Activated naive CD4-positive, alpha-beta T cell treated with anti-CD3 and anti-CD28 coated beads, Interleukin-2, amount 50 U/mL, for 72 hours (primary cell): ENCODE results near the gene SMAP1. TPM values are rescaled to one million over a fixed set of nuclear protein-coding genes. Genes with fewer than 3 reads are reported as not detected.
"Not testable (repeated sequence)": the region's sequence is repeated elsewhere in the genome, so short reads cannot be mapped to it uniquely, and the experiment has no call there.

ENCODE experiments used
- ATAC-seq, 2 donors: fragments of 150-1000 bp; cut with Tn5 transposase; 2 replicates each; pipeline ENCODE4 v1.10.0; 2021; ENCODE audit warnings: mild to moderate bottlenecking in 2 of 2, moderate library complexity in 2 of 2
- DNase-seq, 2 donors: peaks; one replicate each; pipeline ENCODE4 v3.0.0; 2021 to 2022; ENCODE audit warnings: low spot score in 2 of 2
- H3K27ac Mint-ChIP-seq, 2 donors: one replicate each; pipeline ENCODE4 v1.8.0; 2022; ENCODE audit warnings: mild to moderate bottlenecking in 2 of 2, mixed read lengths in 2 of 2
- H3K36me3 Mint-ChIP-seq, 2 donors: one replicate each; pipeline ENCODE4 v1.8.0; 2022; ENCODE audit warnings: mixed read lengths in 2 of 2
- H3K9me3 Mint-ChIP-seq, 2 donors: one replicate each; pipeline ENCODE4 v1.8.0; 2022; ENCODE audit warnings: mixed read lengths in 2 of 2
- total RNA-seq, 2 donors: library from RNA; stranded (reverse); gene quantifications; one replicate each; pipeline ENCODE4 v1.2.3, GENCODE V29; 2022

The SMAP1 gene
- total RNA-seq, 2 donors from 2014 or later: 20.4 to 23.6 TPM

DNA sequence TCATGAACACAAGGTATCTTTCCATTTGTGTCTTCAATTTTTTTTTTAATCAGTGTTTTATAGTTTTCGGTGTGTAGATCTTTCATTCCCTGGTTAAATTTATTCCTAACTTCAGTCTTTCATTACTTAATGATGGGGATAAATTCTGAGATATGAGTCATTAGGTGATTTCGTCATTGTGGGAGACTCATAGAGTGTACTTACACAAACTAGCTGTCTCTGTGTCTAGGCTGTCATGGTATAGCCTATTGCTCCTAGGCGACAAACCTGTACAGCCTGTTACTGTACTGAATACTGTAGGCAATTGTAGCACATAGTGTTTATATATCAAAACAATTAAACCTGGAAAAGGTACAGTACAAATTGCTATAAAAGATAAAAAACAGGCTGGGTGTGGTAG is 42.1 kb downstream of the SMAP1 start:
- DNase-seq (no peak), ATAC-seq (peak in 1 of 2 donors; percentile 30)
- peaks cover 14% of the 10 kb centered on the region in 2 donors for H3K9me3 Mint-ChIP-seq
- H3K36me3 Mint-ChIP-seq: peaks cover 10 to 16% of the 10 kb centered on the region in 2 donors
- no peak overlapping the region for H3K27ac Mint-ChIP-seq

DNA sequence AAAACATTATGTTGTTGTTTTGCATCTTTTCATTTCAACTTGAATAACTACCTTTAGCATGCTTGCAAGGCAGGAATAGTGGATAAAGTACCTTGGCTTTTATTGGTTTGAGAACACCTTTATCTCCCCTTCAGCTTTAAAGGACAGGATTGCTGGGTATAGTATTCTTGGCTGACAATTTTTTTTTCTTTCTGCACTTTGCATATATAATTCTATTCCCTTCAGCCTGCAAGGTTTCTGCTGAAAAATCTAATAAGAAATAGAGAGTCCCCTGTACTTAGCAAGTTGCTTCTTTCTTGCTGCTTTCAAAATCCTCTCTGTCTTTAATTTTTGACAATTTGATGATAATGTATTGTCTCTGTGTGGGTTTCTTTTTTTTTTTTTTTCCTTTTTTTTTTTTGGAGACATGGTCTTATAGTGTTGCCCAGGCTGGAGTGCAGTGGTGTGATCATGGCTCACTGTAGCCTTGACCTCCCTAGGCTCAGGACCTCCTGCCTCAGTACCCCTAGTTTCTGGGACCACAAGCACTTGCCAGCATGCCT is 47.1 kb downstream of the SMAP1 start:
- peaks cover 14 to 29% of the 10 kb centered on the region in 2 donors for H3K9me3 Mint-ChIP-seq
- ATAC-seq (no peak), DNase-seq (no peak)
- no peak overlapping the region for H3K27ac Mint-ChIP-seq
- H3K36me3 Mint-ChIP-seq: peaks cover 24 to 34% of the 10 kb centered on the region in 2 donors

DNA sequence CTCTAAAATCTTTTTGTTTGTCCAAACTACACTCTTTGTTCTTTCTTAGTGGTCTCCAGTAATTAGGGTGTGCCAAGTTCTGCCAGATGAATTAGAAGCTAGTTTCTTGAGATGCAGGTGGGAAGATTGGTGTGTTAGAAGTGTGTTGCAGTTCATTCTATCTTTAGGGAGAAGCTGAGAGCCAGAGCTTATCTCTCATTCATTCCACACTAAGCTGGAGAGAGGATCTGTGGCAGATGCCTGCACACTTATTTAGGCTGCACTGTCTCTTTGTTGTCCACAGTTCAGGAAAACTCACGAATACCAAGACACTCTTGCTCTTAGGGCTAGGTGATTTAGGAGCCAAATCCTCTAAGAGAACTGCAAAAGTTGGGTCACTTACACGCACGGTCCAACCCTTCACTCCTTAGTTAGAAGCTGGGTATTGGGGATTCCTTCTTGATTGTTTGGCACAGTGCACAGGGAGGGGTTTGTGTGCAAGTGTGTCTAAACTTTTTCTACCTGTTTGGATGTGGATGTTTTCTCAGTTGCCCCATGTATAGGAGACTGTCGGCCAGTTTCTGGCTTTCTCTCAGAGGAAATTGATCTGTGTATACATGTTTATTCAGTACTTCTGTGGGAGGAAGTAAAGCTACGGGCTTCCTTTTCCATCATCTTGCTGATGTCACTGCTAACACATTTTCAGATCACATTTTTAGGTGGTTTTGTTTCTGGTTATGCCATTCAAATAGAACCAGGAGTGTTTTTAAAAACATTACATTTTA is 49.5 kb downstream of the SMAP1 start:
- Mint-ChIP-seq H3K9me3 (peaks cover 14 to 29% of the 10 kb centered on the region in 2 donors), H3K27ac (peak overlapping the region in 1 of 2 donors; percentile 41), H3K36me3 (peaks cover 24 to 34% of the 10 kb centered on the region in 2 donors)
- ATAC-seq: peak; percentile 34 to 93
- no peak for DNase-seq

DNA sequence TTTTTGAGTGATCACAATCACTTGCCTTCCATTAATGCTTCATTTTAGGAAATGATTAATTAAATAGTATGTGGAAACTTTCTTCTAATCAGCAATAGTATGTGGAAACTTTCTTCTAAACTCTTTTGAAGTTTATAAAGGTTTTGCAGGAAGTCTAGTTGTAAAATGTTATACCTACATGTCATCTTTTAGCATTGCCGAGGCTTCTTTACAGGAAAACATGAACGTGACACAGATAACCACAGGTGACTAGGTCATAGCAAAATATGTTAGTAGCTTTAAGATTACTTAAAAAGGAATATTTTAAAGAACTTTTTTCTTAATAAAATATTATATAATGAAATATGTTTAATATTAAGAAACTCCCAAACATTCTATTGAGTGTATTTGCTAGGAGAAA is 56.8 kb downstream of the SMAP1 start:
- peak in 1 of 2 donors; percentile 49 for ATAC-seq
- Mint-ChIP-seq H3K36me3 (peaks cover 0 to 9% of the 10 kb centered on the region in 2 donors), H3K9me3 (no peaks in the 10 kb centered on the region), H3K27ac (no peak overlapping the region)
- no peak for DNase-seq

DNA sequence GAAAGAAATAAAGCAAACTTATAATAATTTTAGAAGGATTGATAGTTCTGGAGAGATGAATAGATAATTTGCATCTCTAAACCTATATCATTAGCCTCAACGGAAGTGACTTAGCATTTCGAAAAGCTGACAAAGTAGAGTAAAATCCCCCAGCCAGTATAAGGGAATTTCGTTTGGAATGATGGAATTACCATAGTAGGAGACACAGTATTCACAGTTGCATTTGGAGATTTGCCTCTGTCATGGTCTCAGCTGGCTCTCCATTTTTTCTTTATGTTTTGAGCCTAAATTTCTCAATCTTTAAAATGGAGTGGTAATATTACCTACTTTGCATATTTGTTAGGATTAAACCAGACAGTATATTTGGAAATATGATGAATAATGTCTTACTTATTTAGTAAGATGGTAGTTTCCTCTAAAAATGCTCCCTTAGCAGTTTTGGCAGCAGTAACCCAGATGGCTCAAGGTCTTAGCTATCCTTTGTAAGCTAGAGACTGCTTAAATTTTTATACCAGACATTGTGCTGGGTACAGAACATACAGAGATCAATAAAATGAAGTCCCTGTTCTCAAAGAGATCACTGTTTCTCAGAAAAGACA is 58.2 kb downstream of the SMAP1 start:
- Mint-ChIP-seq H3K9me3 (no peaks in the 10 kb centered on the region), H3K36me3 (peaks cover 0 to 9% of the 10 kb centered on the region in 2 donors), H3K27ac (no peak overlapping the region)
- ATAC-seq (no peak), DNase-seq (no peak)

DNA sequence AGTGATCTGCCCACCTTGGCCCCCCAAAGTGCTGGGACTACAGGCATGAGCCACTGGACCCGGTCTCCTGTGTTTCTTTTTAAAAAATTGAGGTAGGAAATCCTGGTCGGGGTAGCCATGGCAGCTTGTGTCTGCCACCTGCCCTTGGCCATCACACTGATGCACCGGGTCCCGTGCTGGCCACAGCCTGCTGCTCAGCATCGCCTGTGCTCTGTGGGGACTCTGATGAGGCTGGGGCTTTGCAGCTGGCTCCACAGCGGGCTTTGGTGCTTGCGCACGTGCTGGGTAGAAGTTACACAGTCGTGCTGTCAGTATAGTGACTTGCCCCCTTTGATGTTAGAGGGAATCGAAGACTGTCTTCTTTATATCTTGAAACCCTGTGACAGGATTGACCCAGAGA is 66.7 kb downstream of the SMAP1 start:
- DNase-seq (no peak), ATAC-seq (no peak)
- no peaks in the 10 kb centered on the region for H3K9me3 Mint-ChIP-seq
- H3K27ac Mint-ChIP-seq: no peak overlapping the region
- H3K36me3 Mint-ChIP-seq: peaks cover 18 to 22% of the 10 kb centered on the region in 2 donors

DNA sequence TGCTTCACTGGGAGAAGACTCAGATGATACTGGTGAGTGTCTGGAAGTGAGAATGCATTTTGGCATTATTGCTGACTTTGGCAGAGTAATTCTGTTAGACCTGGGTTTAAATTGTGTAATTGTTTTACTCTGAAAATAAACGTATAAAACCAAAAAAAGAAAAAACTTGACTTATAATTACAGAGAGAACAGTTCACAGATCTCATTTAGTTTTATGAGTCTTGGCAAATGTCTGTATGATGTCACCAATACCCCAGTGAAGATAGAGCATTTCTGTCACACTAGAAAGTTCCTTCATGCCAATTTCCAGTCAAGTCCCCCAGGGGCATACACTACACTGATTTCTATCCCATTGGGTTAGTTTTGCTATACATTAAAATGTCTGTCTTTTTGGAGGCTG is 67.3 kb downstream of the SMAP1 start:
- H3K9me3 Mint-ChIP-seq: peaks cover 0 to 4% of the 10 kb centered on the region in 2 donors
- H3K27ac Mint-ChIP-seq: no peak overlapping the region
- peaks cover 18 to 27% of the 10 kb centered on the region in 2 donors for H3K36me3 Mint-ChIP-seq
- ATAC-seq (no peak), DNase-seq (no peak)

DNA sequence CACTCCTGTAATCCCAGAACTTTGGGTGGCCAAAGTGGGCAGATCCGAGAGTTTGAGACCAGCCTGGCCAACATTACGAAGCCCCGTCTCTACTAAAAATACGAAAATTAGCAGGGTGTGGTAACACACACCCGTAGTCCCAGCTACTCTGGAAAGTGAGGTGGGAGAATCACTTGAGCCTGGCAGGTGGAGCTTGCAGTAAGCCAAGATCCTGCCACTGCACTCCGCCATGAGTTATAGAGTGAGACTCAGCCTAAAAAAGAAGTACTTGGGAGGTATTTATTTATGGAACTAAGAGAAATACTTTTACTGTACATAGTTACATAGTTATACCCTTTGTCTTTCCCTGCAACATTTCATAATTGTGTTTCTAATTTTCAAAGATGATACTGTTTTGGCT is 67.8 kb downstream of the SMAP1 start:
- Mint-ChIP-seq H3K9me3 (peaks cover 2 to 6% of the 10 kb centered on the region in 2 donors), H3K27ac (no peak overlapping the region), H3K36me3 (peaks cover 22 to 33% of the 10 kb centered on the region in 2 donors)
- ATAC-seq (no peak), DNase-seq (no peak)

DNA sequence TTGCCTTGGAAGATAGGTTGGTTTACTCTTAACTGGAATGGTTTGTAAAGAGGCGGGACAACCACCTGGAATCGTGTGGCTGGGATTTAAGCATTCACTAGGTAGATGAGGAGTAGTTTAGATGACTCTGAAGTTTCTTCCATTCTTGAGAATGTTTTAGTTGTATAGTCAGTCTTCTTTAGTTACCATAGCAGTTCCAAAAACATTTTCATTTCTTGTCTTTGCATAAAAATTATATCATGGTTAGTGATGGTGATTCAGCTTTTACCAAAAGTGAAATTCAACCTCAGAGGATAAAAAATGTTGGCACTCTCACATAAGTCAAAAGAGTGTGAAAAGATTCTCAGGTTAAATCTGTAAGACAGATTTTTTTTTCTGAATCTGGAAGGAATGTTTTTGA is 70.3 kb downstream of the SMAP1 start:
- no peak overlapping the region for H3K27ac Mint-ChIP-seq
- H3K36me3 Mint-ChIP-seq: peaks cover 38 to 55% of the 10 kb centered on the region in 2 donors
- ATAC-seq (peak; percentile 17 to 66), DNase-seq (no peak)
- peaks cover 15 to 22% of the 10 kb centered on the region in 2 donors for H3K9me3 Mint-ChIP-seq

DNA sequence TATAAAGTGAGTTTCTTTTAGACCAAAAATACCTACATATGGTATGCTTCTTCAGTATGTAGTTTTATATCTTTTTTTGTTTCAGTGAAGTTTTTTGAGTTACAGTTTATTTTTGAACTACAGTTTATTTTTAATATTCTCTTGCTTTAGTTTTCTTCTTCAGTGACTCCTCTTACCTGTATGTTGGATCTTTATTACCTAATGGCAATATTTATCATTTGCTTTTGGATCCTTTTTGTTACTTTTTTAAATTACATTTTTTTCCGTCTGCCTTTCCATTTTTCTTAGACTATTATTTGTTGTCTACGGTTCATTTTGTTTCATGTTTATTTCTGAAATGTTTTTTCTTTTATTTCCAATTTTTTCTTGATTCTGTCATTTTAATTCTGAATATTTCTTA is 71.9 kb downstream of the SMAP1 start:
- no peak for ATAC-seq
- DNase-seq: no peak
- Mint-ChIP-seq H3K27ac (no peak overlapping the region), H3K9me3 (peaks cover 15 to 26% of the 10 kb centered on the region in 2 donors), H3K36me3 (peaks cover 30 to 49% of the 10 kb centered on the region in 2 donors)

DNA sequence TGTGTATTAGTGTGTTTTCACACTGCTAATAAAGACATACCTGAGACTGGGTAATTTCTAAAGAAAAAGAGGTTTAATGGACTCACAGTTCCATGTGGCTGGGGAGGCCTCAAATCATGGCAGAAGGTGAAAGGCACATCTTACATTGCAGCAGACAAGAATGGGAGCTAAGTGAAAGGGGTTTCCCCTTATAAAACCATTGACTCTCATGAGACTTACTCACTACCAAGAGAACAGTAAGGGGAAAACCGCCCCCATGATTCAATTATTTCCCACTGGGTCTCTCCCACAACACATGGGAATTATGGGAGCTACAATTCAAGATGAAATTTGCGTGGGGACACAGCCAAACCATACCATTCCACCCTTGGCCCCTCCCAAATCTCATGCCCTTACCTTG is 73.1 kb downstream of the SMAP1 start:
- H3K9me3 Mint-ChIP-seq: peaks cover 15 to 27% of the 10 kb centered on the region in 2 donors
- DNase-seq, H3K27ac Mint-ChIP-seq: not testable (repeated sequence)
- H3K36me3 Mint-ChIP-seq: peaks cover 33 to 53% of the 10 kb centered on the region in 2 donors
- ATAC-seq: peak; percentile 51 to 94

DNA sequence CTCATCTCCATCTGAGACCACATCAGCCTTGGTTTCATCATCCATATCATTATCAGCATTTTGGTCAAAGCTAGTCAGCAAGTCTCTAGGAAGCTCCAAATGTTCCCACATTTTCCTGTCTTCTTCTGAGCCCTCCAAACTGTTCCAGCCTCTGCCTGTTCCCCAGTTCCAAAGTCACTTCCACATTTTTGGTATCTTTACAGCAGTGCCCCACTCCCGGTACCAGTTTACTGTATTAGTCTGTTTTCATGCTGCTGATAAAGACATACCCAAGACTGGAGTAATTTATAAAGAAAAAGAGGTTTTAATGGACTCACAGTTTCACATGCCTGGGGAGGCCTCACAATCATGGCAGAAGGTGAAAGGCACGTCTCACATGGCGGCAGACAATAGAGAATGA is 74.8 kb downstream of the SMAP1 start:
- H3K27ac Mint-ChIP-seq, ATAC-seq, DNase-seq: not testable (repeated sequence)
- H3K36me3 Mint-ChIP-seq: peaks cover 33 to 56% of the 10 kb centered on the region in 2 donors
- peaks cover 15 to 30% of the 10 kb centered on the region in 2 donors for H3K9me3 Mint-ChIP-seq

DNA sequence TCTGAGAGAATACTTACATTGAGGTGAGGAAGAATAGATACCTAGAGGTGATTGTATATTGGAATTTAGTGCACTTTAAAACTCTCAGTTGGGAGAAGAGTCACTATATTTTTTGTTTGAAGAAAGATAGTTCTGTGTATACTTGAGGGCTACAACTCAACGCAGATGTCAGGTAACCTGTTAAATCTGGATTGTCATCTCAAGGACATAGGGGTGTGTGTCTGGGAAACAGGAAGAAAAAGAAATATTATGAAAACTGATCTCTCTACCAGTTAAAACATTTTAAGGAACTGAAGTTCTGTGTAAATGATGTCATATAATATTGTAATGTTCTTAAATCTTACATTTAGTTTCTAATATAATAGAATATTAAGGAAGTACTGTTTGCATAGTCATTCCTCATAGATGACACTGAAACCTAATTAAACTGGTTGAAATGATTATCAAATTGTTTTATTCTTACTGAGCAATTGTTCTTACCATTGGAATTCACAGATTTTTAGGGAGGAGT is 86.2 kb downstream of the SMAP1 start:
- no peak overlapping the region for H3K27ac Mint-ChIP-seq
- DNase-seq (no peak), ATAC-seq (no peak)
- H3K36me3 Mint-ChIP-seq: peaks cover 7 to 14% of the 10 kb centered on the region in 2 donors
- peaks cover 5 to 6% of the 10 kb centered on the region in 2 donors for H3K9me3 Mint-ChIP-seq

DNA sequence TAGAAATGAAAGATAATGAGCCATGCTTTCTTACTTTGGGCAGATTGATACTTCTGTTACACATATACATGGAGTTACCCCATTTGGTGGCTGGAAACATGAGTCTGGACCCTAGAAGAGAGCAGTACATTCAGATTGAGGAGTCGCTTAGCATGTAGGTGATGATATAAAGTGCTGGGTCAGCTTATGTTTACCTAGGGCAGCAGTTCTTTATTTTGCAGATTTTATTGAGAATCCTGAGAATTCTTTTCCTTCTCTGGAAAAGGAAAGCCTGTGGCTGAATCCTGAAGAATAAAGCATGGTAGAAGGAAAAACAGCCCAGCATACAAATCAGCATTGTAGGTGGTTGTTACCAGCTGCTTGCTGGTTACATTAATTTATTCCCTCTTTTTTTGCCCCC is 91.2 kb downstream of the SMAP1 start:
- Mint-ChIP-seq H3K9me3 (peaks cover 4 to 5% of the 10 kb centered on the region in 2 donors), H3K27ac (no peak overlapping the region)
- ATAC-seq: no peak

DNA sequence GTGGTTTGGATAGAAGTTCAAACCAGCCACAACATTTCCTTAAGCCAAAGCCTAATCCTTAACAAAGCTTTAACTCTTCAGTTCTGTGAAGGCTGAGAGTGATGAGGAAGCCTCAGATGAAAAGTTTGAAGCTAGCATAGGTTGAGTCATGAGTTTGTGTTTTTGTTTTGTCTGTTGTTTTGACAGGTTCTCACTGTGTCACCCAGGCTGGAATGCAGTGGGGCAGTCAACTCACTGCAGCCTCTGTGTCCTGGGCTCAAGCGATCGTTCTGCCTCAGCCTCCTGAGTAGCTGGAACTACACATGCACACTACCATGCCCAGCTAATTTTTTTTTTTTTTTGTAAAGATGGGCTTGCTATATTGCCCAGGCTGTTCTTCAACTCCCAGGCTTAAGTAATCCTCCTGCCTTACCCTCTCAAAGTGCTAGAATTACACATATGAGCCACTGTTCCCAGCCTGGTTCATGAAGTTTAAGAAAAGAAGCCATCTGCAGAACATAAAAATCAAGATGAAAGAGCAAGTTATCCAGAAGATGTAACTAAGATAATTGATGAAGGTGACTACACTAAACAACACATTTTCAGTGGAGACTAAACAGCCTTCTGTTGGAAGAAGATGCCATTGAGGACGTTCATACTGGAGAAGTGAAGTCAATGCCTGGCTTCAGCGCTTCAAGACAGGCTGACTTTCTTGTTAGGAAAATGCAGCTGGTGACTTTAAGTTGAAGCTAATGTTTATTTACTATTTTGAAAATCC is 96.2 kb downstream of the SMAP1 start:
- no peak overlapping the region for H3K27ac Mint-ChIP-seq
- no peaks in the 10 kb centered on the region for H3K9me3 Mint-ChIP-seq
- no peak for DNase-seq
- ATAC-seq: no peak
- H3K36me3 Mint-ChIP-seq: peaks cover 14 to 18% of the 10 kb centered on the region in 2 donors

More for the DNA sequence above, 91.2 kb downstream of the SMAP1 start:
- peaks cover 7 to 8% of the 10 kb centered on the region in 2 donors for H3K36me3 Mint-ChIP-seq
- no peak for DNase-seq

DNA sequence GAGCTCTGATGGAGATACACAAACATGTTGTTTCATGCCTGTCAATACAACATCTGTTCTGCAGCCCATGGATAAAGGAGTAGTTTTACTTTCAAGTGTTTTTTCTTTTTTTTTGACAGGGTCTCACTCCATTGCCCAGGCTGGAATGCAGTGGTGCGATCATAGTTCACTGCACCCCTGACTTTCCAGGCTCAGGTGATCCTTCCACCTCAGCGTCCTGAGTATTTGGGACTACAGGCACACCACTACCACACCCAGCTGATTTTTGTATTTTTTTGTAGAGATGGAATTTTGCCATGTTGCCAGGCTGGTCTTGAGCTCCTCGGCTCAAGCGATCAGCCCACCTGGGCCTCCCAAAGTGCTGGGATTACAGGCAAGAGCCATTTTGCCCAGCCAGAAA is 97.0 kb downstream of the SMAP1 start:
- ATAC-seq: no peak
- H3K27ac Mint-ChIP-seq: no peak overlapping the region
- no peaks in the 10 kb centered on the region for H3K9me3 Mint-ChIP-seq
- DNase-seq: no peak
- H3K36me3 Mint-ChIP-seq: peaks cover 14 to 18% of the 10 kb centered on the region in 2 donors
